GM12878 (cell line): ENCODE data around the gene PRUNE2.

Experiments used
- CHD4 ChIP-seq: fragments of 200-600 bp; sonication (generic); IDR thresholded peaks from 2 replicates; pipeline ENCODE4 v1.6.1; 2016; ENCODE audit warnings: mild to moderate bottlenecking
- CTCF ChIP-seq, 3 experiments: IDR thresholded peaks in 2 of 3; conservative IDR thresholded peaks in 1 of 3; 2 replicates each; pipeline ENCODE4 v1.5.1; 2011; ENCODE audit warnings: low read depth in 3 of 3, low read length in 3 of 3, mild to moderate bottlenecking in 3 of 3, control low read depth in 2 of 3, moderate library complexity in 2 of 3, inconsistent platforms in 1 of 3, mixed read lengths in 1 of 3; ENCODE audit not compliant: control insufficient read depth in 2 of 3, insufficient read depth in 1 of 3; ENCODE audit errors: extremely low read depth in 1 of 3
- EZH2 ChIP-seq: IDR thresholded peaks from 2 replicates; pipeline ENCODE4 v1.6.1; 2012; ENCODE audit warnings: low read depth, mild to moderate bottlenecking, control low read depth, inconsistent platforms, low read length, borderline replicate concordance; ENCODE audit not compliant: control insufficient read depth
- FOXK2 ChIP-seq: fragments of 450-650 bp; IDR thresholded peaks from 2 replicates; pipeline ENCODE4 v1.6.1; 2017; ENCODE audit warnings: mild to moderate bottlenecking, moderate library complexity
- NRF1 ChIP-seq: conservative IDR thresholded peaks from 2 replicates; pipeline ENCODE4 v1.6.1; 2011; ENCODE audit warnings: mild to moderate bottlenecking, low read depth, low read length, improper control_type of control experiment
- RB1 ChIP-seq: fragments of 450-650 bp; formaldehyde crosslinking; IDR thresholded peaks from 2 replicates; pipeline ENCODE4 v1.6.1; 2017; ENCODE audit warnings: mild to moderate bottlenecking, borderline replicate concordance
- ZNF274 ChIP-seq: IDR thresholded peaks from one replicate; pipeline ENCODE4 v1.8.0; 2011; ENCODE audit not compliant: insufficient read length, insufficient read depth

GRCh38 chr9:76716085-76716672, 189.7 kb downstream of the PRUNE2 start:
- no peak for TF ChIP-seq ZNF274
- TF ChIP-seq NRF1, result no peak
- TF ChIP-seq RB1, result no peak
- TF ChIP-seq CTCF (IDR thresholded peaks at IDR 0.05 in 2 of 3, conservative IDR thresholded peaks at IDR 0.05 in 1 of 3; ENCODE audit: control insufficient read depth in 2 of 3, extremely low read depth in 1 of 3, insufficient read depth in 1 of 3, low read depth in 3 of 3, low read length in 3 of 3), result no peak
- TF ChIP-seq EZH2, result no peak
- no peak for TF ChIP-seq FOXK2
- no peak for TF ChIP-seq CHD4
